Natural killer cell treated with Interleukin-12 subunit alpha and Interleukin-12 subunit beta and Interleukin-15 and Interleukin-18, amount 100 ng/mL, for 72 hours (primary cell): ENCODE measurements around the gene CHN2. TPM values are rescaled to one million over a fixed set of nuclear protein-coding genes. Genes with fewer than 3 reads are reported as not detected.

Experiments used
- ATAC-seq, 2 donors: fragments of 150-1000 bp; cut with Tn5 transposase in 1 of 2; sonication (Bioruptor Pico), chemical (Tn5 transposase) in 1 of 2; 2 replicates each; pipeline ENCODE4 v1.10.0; 2021
- DNase-seq: peaks from one replicate; pipeline ENCODE4 v3.0.0; 2022; ENCODE audit warnings: low spot score
- H3K27ac Mint-ChIP-seq, 2 donors: 1 replicate in 1 of 2; 2 replicates in 1 of 2; pipeline ENCODE4 v1.8.0; 2022; ENCODE audit warnings: mixed read lengths in 2 of 2, mild to moderate bottlenecking in 1 of 2, moderate library complexity in 1 of 2
- H3K27me3 Mint-ChIP-seq, 2 donors: 1 replicate in 1 of 2; 2 replicates in 1 of 2; pipeline ENCODE4 v1.8.0; 2022; ENCODE audit warnings: mixed read lengths in 2 of 2
- H3K36me3 Mint-ChIP-seq: one replicate; pipeline ENCODE4 v1.8.0; 2022; ENCODE audit warnings: mixed read lengths
- H3K4me1 Mint-ChIP-seq, 2 donors: 1 replicate in 1 of 2; 2 replicates in 1 of 2; pipeline ENCODE4 v1.8.0; 2022; ENCODE audit warnings: low read depth in 2 of 2, mixed read lengths in 2 of 2, mild to moderate bottlenecking in 1 of 2
- H3K4me3 Mint-ChIP-seq: one replicate; pipeline ENCODE4 v1.8.0; 2022; ENCODE audit warnings: mixed read lengths
- H3K9me3 Mint-ChIP-seq: 2 replicates; pipeline ENCODE4 v1.8.0; 2022; ENCODE audit warnings: mixed read lengths
- total RNA-seq, 2 donors: library from RNA; stranded (reverse); gene quantifications; one replicate each; pipeline ENCODE4 v1.2.3, GENCODE V29; 2022

The CHN2 gene
- total RNA-seq, 2 donors from 2014 or later: 0.70 to 2.1 TPM

DNA sequence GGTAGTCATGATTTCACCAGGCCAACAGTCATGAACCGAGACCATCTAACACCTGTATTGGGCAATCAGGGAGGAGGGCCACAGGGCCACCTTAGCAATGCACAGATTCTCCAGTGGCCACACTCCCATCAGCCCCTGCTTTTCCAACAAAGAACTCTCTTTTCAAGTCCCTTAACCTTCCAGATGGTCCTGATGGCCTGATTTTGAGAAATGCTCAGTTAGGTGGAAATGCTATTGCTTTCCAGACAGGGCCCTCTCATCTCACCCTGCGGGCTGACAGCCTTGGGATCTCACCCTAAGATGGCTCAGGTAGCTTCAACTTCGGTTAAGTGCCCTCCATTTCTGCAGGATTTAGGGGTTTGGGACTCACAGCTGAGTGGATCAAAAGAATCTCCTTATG is 237.1 kb downstream of the CHN2 start:
- Mint-ChIP-seq H3K27me3 (no peaks in the 10 kb centered on the region), H3K9me3 (no peaks in the 10 kb centered on the region)

DNA sequence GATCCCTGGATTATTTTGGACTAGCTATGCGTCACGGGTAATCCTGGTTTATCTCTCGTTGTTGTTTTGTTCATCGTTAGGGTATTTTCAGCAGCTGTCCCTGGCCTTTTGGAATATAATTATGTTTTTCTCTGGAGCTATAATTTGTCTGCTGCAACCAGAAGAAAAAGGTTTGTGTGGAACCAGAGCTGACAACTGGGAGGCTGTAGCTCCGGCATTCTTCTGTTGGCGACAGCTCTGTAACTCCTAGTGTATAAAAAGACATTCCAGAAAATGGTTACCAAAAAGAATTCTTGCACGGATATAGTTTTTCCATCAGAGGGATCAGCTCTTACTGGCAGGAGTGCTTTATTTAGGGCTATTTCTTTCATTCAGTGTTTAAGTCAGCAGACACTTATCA is 238.1 kb downstream of the CHN2 start:
- Mint-ChIP-seq H3K4me1 (peaks cover 6 to 23% of the 10 kb centered on the region in 2 donors), H3K27me3 (no peaks in the 10 kb centered on the region)

More for the DNA sequence above, 237.1 kb downstream of the CHN2 start:
- Mint-ChIP-seq H3K4me1 (peaks cover 6 to 23% of the 10 kb centered on the region in 2 donors), H3K4me3 (no peak overlapping the region), H3K36me3 (no peaks in the 10 kb centered on the region), H3K27ac (no peak overlapping the region)
- DNase-seq (no peak), ATAC-seq (no peak)

GRCh38 chr7:29434380-29434768 is 239.8 kb downstream of the CHN2 start:
- Mint-ChIP-seq H3K4me1 (peaks cover 6 to 23% of the 10 kb centered on the region in 2 donors), H3K9me3 (no peaks in the 10 kb centered on the region), H3K27me3 (no peaks in the 10 kb centered on the region), H3K27ac (peak overlapping the region in 1 of 2 donors; percentile 27), H3K4me3 (no peak overlapping the region), H3K36me3 (no peaks in the 10 kb centered on the region)
- no peak for DNase-seq
- no peak for ATAC-seq

More for the DNA sequence above, 238.1 kb downstream of the CHN2 start:
- no peak overlapping the region for H3K4me3 Mint-ChIP-seq
- H3K36me3 Mint-ChIP-seq: no peaks in the 10 kb centered on the region
- peak overlapping the region in 1 of 2 donors; percentile 68 for H3K27ac Mint-ChIP-seq
- DNase-seq: no peak
- H3K9me3 Mint-ChIP-seq: no peaks in the 10 kb centered on the region
- ATAC-seq: no peak

DNA sequence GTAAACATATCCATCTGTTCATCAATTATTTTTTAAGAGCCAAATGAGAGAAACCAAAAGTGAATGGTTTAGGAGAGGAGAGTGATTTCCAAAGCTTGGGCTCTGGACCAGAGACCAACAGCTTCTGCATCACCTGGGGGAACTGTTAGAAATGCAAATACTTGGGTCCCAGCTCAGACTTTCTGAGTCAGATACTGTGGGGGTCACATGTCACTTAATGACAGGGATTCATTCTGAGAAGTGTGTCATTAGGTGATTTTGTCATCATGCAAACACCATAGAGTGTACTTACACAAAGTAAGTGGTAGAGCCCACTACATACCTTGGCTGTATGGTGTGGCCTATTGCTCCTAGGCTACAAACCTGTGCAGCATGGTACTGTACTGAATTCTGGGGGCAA is 240.6 kb downstream of the CHN2 start:
- Mint-ChIP-seq H3K36me3 (no peaks in the 10 kb centered on the region), H3K4me1 (peaks cover 6 to 21% of the 10 kb centered on the region in 2 donors), H3K9me3 (no peaks in the 10 kb centered on the region), H3K4me3 (no peak overlapping the region), H3K27me3 (no peaks in the 10 kb centered on the region), H3K27ac (no peak overlapping the region)
- ATAC-seq (no peak), DNase-seq (no peak)

- DNase-seq (no peak), ATAC-seq (no peak)
- H3K27me3 Mint-ChIP-seq: no peaks in the 10 kb centered on the region
- no peak overlapping the region for H3K4me3 Mint-ChIP-seq
- peaks cover 6 to 16% of the 10 kb centered on the region in 2 donors for H3K4me1 Mint-ChIP-seq
- no peaks in the 10 kb centered on the region for H3K36me3 Mint-ChIP-seq
- no peak overlapping the region for H3K27ac Mint-ChIP-seq
- H3K9me3 Mint-ChIP-seq: no peaks in the 10 kb centered on the region
These were observed 241.3 kb downstream of the CHN2 start for GRCh38 chr7:29435902-29436301.

GRCh38 chr7:29442146-29442545 is 247.6 kb downstream of the CHN2 start:
- ATAC-seq: no peak
- no peak overlapping the region for H3K4me3 Mint-ChIP-seq
- H3K9me3 Mint-ChIP-seq: no peaks in the 10 kb centered on the region
- no peaks in the 10 kb centered on the region for H3K36me3 Mint-ChIP-seq
- no peaks in the 10 kb centered on the region for H3K27me3 Mint-ChIP-seq
- DNase-seq: no peak
- H3K27ac Mint-ChIP-seq: no peak overlapping the region
- H3K4me1 Mint-ChIP-seq: no peaks in the 10 kb centered on the region

DNA sequence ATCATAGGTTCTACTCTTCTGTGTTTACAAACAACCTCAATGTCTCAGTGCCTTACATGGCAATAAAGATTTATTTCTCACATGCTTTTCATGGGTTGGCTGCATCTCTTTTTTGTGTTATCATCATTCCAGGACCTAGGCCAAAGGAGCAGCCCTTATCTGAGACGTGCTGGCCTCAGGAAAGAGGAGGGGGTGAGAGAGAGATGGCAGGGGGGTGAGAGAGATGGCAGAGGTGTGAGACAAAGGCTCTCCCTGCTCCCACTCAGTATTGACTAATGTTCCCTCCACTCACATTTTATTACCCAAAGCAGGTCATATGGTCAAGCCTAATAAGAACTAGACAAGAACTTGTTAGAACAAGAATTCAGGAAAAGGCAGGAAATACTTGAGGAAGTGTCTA is 249.0 kb downstream of the CHN2 start:
- no peak for ATAC-seq

GRCh38 chr7:29444267-29444666 is 249.7 kb downstream of the CHN2 start:
- Mint-ChIP-seq H3K27ac (no peak overlapping the region), H3K4me1 (no peaks in the 10 kb centered on the region), H3K4me3 (no peak overlapping the region), H3K36me3 (no peaks in the 10 kb centered on the region), H3K27me3 (no peaks in the 10 kb centered on the region), H3K9me3 (no peaks in the 10 kb centered on the region)
- DNase-seq: no peak
- no peak for ATAC-seq

More for the DNA sequence above, 249.0 kb downstream of the CHN2 start:
- no peak overlapping the region for H3K27ac Mint-ChIP-seq
- no peaks in the 10 kb centered on the region for H3K9me3 Mint-ChIP-seq
- H3K4me3 Mint-ChIP-seq: no peak overlapping the region
- no peaks in the 10 kb centered on the region for H3K27me3 Mint-ChIP-seq
- DNase-seq: no peak
- no peaks in the 10 kb centered on the region for H3K4me1 Mint-ChIP-seq
- H3K36me3 Mint-ChIP-seq: no peaks in the 10 kb centered on the region

GRCh38 chr7:29445736-29446135 is 251.2 kb downstream of the CHN2 start:
- no peak overlapping the region for H3K27ac Mint-ChIP-seq
- ATAC-seq (no peak), DNase-seq (no peak)
- no peaks in the 10 kb centered on the region for H3K36me3 Mint-ChIP-seq
- H3K9me3 Mint-ChIP-seq: no peaks in the 10 kb centered on the region
- no peak overlapping the region for H3K4me3 Mint-ChIP-seq
- no peaks in the 10 kb centered on the region for H3K4me1 Mint-ChIP-seq
- H3K27me3 Mint-ChIP-seq: no peaks in the 10 kb centered on the region

- no peak overlapping the region for H3K27ac Mint-ChIP-seq
- H3K27me3 Mint-ChIP-seq: no peaks in the 10 kb centered on the region
- ATAC-seq (no peak), DNase-seq (no peak)
- H3K36me3 Mint-ChIP-seq: no peaks in the 10 kb centered on the region
- H3K4me3 Mint-ChIP-seq: no peak overlapping the region
- H3K4me1 Mint-ChIP-seq: no peaks in the 10 kb centered on the region
- no peaks in the 10 kb centered on the region for H3K9me3 Mint-ChIP-seq
These were observed 253.3 kb downstream of the CHN2 start for GRCh38 chr7:29447828-29448227.

- ATAC-seq (no peak), DNase-seq (no peak)
- no peaks in the 10 kb centered on the region for H3K36me3 Mint-ChIP-seq
- no peaks in the 10 kb centered on the region for H3K27me3 Mint-ChIP-seq
- H3K9me3 Mint-ChIP-seq: no peaks in the 10 kb centered on the region
- H3K27ac Mint-ChIP-seq: no peak overlapping the region
- no peak overlapping the region for H3K4me3 Mint-ChIP-seq
- no peaks in the 10 kb centered on the region for H3K4me1 Mint-ChIP-seq
These were observed 255.1 kb downstream of the CHN2 start for GRCh38 chr7:29449569-29450260.

- ATAC-seq: no peak
- no peak for DNase-seq
- Mint-ChIP-seq H3K27me3 (no peaks in the 10 kb centered on the region), H3K36me3 (no peaks in the 10 kb centered on the region), H3K9me3 (no peaks in the 10 kb centered on the region), H3K4me3 (no peak overlapping the region), H3K4me1 (no peaks in the 10 kb centered on the region), H3K27ac (no peak overlapping the region)
These were observed 258.4 kb downstream of the CHN2 start for GRCh38 chr7:29453021-29453420.

GRCh38 chr7:29454464-29454863 is 259.9 kb downstream of the CHN2 start:
- ATAC-seq (no peak), DNase-seq (no peak)
- Mint-ChIP-seq H3K27ac (no peak overlapping the region), H3K27me3 (no peaks in the 10 kb centered on the region), H3K4me1 (no peaks in the 10 kb centered on the region), H3K4me3 (no peak overlapping the region), H3K36me3 (no peaks in the 10 kb centered on the region), H3K9me3 (no peaks in the 10 kb centered on the region)

DNA sequence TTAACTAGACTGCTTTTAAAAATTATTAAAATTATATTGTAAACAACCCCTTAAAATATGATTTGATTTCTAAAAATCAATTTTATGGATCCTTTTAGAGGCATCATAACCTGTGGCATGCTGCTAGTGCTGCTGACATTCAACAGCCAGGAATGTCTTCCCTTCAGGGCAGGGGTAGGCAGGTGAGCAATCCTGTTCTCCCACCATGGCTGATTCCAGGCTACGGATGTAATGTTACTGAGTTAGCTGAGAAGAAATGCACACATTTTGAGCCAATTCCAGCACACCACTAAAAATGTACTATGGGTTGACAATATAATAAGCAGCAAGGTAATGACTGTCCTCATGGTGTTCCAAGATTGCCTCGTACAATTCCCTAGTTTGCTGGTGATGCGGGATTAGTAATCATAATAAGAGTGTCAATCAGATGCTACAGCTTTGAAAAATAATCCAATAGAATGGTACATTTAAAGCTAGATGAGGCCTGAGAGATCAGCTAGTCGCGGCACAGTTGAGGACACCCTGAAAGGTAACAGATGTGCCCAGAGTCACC is 260.4 kb downstream of the CHN2 start:
- Mint-ChIP-seq H3K27me3 (no peaks in the 10 kb centered on the region), H3K27ac (no peak overlapping the region), H3K9me3 (no peaks in the 10 kb centered on the region), H3K36me3 (no peaks in the 10 kb centered on the region), H3K4me3 (no peak overlapping the region), H3K4me1 (no peaks in the 10 kb centered on the region)
- DNase-seq (no peak), ATAC-seq (no peak)

DNA sequence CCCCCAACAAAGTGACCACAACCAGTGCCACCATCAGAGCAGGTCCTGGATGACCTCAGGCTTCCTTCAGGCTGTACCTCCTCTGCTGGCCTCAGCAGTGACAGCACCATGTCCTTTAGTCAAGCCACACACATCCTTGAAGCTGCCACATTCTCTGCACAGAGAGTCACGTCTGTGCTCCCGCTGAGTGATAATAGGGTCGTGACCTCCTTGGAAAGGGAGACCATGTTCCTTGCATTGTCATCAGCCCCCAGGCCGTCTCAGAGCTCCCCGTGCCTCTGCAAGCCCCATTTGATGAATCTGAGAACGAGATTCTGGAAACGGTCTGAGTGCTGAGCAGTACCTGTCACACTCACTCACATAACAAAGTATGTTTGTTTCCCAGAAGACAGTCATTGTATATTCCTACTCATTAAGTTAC is 262.6 kb downstream of the CHN2 start:
- DNase-seq (no peak), ATAC-seq (no peak)
- Mint-ChIP-seq H3K27me3 (no peaks in the 10 kb centered on the region), H3K9me3 (no peaks in the 10 kb centered on the region), H3K4me3 (no peak overlapping the region), H3K27ac (no peak overlapping the region), H3K4me1 (no peaks in the 10 kb centered on the region), H3K36me3 (no peaks in the 10 kb centered on the region)
